NCI-H1694 treated with DMSO at 0.1 percent for 48 hours (cell line): ENCODE results near the gene IGF2BP3.

ENCODE experiments used
- DNase-seq: peaks from one replicate; lab custom pipeline; 2025; lab: John Stamatoyannopoulos, UW

IGF2BP3 gene

DNA sequence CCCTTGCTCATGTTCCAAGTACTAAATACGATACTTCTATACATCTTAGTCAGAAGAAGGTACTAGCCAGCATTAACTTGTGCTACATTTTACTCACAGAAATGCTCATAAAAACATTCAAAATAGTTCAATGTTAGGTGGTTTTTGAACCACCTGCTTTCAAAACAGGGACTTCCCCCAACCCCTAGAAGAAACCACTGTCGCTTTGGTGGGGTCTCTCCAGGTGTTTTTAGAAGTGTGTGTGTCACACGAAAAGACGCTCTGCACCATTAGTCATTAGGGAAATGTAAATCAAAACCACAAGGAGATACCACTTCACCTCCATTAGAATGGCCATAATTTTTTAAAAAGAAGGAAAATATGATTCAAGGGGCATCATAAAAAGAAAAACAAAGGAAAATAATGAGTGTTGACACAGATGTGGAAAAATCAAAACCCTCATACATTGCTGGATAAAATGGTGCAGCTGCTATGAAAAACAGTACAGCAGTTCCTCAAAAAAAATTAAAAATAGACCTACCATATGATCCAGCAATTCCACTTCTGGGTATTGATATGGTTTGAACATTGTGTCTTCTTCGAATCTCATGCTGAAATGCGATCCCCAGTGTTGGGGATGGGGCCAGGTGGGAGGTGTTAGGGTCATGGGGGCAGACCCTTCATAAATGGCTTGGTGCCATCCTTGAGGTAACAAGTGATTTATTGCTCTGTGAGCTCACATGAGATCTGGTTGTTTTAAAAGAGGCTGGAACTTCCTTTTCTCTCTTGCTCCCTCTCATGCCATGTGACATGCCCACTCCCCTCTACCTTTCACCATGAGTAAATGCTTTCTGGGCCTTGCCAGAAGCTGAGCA is 96.9 kb downstream of the IGF2BP3 start:
- no peak for DNase-seq

DNA sequence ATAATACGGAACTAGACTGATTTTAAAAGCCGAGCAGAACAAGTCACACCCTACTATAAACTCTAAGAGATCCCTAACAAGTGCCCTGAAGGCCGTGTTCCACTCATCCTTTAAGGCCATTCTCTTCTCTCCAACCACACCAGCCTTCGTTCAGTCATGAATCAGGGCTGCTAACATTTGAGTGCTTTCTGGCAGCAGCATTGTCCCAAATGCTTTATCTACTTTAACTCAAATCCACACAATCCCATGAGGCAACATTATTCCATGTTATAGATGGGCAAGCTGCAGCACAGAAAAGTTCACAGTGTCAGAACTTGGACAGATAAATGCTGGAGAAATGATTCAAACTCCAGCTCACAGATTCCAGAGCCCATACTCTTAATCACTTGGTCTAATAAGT is 97.7 kb downstream of the IGF2BP3 start:
- no peak for DNase-seq

DNA sequence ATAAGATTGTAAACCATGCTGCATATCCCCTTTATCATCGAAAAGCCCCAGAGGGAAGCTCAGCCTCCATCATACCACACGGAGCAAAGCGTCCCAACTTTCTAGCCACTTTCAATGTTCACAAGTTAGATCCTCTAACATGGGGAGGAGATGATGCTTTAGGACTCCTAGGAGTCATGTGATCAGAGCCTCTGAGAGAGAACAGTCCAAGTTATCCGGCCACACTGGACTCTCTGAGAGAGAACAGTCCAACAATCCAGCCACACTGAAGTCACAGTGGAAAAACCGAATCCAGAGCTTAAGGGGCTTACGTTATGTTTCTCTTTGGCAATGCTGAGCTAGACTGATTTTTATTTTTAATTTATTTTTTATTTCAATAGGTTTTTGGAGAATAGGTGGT is 98.6 kb downstream of the IGF2BP3 start:
- DNase-seq = no peak

DNA sequence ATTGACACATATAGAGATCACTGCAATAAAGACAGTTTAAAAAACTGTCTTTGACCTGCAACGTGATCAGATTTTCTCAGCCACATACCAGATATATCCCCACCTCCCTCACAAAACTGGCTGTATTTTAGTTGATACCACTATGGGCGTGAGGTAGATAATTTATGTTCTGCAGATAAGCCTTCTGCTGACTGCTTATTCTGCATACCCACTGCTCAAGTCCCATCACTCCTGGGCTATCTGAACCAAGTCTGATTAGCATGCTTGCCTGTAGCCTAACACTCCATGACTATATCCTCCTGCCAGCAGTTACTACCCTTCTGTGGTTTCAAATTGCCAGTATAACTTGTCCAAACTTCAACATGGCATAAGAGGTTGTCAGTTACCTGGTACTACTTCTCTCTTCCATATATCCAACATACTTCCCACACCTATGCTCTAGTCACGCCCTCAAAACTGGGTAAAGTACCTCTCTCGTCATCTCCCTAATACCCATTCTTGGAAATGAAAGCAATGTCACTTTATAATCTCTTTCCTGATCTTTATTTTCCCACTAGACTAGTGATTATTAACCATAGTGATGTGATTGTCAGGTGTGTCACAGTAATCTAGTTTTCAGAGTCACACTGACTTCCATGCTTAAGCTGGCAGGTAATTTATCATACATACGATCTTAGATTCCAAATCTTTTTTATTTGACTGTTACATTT is 100.4 kb downstream of the IGF2BP3 start:
- DNase-seq = no peak

DNA sequence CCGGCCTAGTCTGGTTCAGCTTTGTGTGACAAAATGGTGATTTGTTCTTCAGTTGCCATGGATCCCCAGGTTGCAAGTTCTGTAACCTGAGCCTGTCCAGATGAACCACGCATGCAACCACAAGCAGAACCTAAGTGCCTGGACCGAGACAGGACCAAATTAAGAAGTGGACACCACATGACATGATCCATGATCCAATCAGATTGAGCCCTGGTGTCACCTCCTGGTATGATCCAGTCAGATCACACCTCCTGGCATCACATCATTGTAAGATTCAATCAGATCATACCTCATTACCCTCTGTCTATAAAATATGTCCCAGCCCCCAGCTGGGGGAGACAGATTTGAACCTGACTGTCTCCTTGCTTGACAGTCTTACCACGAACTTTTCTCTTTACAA is 101.2 kb downstream of the IGF2BP3 start:
- no peak for DNase-seq

DNA sequence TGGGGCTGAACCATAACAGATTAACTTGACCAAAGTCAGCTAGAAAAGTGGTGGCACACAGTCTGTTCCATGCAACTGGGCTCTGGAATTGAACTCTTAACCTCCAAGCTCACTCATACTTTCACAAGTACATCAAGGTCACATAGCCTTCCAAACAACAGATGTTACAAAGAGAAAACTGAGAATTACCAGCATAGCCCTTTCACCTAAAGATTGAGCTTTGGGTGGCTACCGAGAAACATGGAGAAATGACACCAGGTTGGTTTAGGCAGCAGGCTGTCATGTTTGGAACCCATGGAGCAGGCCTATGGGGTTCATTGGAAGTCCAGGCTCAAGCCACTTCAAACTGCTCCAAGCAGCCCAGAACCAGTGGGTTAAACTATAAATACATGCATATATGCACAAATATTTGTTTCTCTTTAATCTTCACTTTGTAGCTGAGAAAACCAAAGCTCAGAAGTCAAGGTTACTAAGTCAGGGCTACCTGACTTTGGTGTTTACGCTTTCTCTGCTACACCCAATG is 112.1 kb downstream of the IGF2BP3 start:
- DNase-seq = no peak

DNA sequence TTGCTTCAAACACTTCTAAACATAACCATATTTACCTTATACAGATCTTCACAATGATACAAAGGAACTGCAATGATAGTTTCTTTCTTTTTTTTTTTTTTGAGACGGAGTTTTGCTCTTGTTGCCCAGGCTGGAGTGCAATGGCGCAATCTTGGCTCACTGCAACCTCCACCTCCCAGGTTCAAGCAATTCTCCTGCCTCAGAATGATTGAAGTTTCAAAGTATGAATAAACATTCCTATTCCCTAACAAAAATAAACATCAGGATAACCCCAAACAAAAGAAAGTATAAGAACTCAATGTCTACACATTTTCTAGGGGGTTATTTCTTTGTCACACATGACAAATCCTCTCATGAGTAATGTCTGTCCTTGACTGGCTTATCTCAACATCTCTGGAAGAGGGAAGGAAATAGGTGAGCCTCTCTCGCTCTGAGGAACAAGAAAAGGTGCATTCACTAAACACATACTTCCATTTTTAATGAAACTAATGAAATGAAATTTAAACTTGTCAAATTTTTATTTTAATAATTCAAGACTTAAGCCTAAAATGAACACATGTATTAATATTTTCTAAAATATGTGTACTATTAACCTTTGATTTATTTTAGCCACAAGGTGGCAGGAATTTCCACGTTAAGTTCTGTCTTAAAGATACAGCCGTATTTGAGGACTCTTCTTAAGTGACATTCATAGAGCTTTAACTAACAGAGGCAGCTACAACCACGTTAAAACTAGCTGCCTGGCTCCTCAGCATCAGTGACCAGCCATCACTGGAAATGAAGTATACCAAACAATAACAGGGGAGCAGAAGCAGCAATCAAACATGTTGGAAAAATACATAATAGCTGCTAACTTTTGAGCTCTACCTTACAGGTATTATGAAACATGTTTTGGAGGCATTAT is 112.8 kb downstream of the IGF2BP3 start:
- DNase-seq = peak; percentile 49

DNA sequence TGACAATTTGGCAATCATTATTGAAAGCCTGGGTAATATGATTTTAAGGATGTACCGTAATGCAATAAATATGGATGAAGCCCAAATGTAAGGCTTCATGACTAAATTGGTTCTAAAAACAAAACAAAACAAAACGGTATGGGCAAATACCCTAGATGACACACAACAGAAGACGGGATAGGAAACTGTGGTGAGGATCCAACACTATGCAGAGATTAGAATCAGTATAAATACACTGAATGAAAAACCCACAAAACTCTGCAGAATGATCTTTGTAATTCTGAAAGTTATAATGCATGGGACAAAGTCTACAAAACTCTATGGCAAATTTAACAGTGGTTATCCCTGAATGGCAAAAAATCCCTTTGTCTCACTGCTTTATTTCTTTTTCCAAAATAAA is 113.6 kb downstream of the IGF2BP3 start:
- no peak for DNase-seq

DNA sequence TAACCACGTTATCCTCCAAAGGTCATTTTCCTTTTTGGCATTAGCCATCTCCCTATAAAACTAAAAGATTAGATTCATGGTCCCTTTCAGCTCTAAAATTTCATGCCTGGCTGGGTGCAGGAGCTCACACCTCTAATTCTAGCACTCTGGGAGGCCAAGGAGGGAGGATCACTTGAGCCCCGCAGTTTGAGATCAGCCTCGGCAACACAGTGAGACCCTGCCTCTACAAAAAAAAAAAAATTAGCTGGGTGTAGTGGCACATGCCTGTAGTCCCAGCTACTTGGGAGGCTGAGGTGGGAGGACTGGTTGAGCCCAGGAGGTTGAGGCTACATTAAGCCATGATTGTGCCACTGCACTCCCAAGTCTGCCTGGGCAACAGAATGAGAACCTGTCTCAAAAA is 114.1 kb downstream of the IGF2BP3 start:
- no peak for DNase-seq

DNA sequence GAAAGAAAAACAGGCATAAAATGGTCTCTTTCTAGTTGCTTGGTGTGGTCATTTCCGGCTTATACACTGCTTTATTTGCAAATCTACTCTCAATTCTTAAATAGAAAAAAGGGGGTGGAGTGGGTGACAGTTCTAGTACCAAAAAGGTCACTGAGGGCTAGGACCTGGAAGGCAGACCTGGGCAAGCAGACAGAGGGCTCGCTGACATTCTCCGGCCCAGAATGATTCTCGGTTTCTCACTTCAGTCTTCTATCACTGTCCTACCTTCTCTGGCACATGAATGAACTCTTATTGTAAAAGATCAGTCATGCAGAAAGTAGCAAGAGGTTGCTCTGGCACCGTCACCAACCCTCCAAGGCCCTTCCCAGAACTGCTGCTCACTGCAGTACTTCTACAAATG is 117.1 kb downstream of the IGF2BP3 start:
- no peak for DNase-seq

DNA sequence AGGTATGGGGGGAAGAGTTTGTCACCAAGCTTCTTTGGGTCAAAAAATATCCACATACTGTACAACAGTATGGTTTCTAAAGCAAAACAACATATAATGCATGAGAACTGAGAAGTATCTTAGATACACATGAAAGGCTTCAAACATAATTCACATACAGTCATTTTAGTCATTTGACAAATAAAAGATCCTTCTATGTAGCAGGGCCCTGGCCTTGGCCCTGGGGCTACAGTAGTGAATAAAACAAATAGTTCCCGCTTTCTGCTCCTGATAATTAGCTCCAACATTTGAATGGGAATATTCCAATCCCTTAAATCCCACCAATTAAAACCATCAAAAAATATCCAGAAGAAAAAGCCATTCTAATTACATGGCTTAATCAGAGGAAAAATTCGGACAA is 119.8 kb downstream of the IGF2BP3 start:
- no peak for DNase-seq

DNA sequence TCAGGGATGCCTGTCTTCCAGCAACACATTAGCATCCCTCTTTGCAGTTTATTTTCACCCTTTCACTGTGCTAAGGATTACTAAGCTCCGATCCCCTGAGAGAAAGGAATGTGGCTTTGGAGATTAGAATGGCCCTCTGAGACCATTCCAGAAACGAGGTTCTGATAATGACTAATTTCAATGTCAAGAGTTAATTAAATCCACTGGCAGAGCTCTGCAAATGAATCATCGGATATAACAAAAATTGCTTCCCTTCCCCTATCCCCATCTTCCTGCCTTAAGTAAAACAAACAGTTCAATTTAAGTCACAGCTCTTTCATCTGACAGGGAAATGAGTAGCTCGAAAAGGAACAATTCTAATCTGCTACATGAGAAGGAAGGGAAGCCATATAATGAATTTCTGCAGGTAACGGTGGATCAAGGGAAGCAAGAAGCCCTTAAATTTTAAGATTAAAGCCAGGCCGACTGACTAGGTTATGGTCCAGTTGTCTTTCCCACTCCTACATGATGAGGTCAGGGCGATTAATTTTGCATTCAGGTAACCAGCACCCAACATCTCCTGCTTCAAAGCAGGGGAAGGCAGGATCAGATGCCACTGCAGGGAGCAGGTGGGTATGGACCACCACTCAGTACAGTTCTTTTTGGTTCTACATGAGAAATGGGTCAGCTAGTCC is 120.7 kb downstream of the IGF2BP3 start:
- DNase-seq = no peak

DNA sequence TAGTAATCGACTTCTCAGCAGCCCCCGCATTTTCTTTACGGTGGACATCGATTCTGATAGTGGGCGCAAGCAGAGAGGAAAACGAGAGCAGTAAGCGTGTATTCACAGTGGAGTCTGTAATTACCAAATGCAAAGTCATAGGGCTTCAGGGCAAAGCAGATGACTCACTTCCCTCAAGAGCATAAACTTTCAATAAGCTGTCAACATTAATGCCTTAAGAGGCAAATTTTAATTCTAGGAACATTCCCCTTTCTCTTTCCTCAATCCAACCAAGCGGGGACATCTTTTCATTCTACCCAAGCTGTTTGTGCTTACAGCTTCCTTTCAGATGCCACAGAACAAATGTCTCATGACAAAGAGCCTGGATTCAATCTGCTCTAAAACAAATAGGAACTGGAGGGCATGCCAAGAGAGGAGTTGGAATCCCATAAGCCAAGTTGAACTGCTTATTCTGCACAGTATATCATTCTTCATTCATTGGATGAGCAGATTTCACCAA is 122.6 kb downstream of the IGF2BP3 start:
- no peak for DNase-seq

DNA sequence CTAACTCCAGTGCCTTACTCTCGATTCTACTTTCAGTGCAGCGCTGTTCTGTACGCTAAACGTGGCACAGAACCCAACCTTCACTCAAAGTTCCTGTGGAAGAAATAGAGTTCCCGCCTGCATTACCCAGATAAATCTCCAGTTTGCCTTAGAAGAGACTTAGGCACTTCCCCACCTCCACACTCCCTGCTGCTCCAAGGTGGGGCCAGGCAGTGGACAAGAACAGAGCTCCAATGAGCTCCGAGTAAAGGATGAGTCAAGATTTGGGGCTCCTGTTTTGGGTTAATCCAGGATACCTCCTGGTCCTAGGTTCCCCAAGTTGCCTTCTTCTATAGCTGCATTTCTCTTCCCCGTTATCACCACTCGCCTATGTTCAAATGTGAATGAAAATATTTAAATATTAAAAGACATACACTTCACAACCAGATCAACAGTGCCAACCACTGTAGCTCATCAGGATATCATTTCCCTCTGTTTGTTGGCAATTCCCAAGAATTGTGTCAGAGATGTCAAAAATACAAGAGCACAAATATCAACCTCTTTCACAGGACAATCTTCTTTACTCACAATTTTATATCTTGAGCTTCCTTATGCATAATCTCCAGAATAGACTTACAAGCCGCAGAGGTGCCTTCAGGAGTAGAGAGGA is 123.1 kb downstream of the IGF2BP3 start:
- DNase-seq = no peak

DNA sequence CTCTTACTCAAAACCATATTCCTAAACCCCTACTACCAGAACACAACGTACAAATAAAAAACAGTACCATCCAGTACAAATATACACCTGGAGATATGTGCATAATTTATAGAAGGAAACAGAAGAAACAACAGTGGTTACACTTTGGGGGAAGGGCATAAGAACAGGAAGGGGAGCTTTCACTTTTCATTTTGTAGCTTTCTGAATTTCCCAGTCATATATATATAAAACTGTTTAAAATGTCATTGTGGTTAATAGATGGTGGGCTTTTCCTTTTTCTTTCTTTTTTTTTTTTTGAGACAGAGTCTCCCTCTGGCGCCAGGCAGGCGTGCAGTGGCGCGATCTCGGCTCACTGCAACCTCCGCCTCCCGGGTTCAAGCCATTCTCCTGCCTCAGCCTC is 124.0 kb downstream of the IGF2BP3 start:
- no peak for DNase-seq

DNA sequence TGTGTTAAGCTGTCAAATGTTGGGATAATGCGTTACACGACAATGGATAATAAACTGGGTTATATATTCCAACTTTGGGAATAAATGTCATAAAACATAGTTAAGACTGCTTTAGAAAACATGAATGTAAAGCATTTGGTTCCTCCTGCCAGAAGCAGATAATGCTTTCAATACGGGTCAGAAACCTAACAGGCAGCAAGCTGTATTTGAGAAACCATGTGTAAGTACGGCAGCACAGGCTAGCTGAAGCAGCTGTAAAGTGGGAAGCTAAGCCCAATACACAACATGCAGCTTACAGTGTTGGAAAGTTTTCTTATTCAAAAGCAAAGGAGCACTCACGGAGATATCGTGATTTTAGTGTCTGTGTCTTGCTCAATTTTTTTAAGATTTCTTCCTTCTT is 124.7 kb downstream of the IGF2BP3 start:
- DNase-seq = no peak

DNA sequence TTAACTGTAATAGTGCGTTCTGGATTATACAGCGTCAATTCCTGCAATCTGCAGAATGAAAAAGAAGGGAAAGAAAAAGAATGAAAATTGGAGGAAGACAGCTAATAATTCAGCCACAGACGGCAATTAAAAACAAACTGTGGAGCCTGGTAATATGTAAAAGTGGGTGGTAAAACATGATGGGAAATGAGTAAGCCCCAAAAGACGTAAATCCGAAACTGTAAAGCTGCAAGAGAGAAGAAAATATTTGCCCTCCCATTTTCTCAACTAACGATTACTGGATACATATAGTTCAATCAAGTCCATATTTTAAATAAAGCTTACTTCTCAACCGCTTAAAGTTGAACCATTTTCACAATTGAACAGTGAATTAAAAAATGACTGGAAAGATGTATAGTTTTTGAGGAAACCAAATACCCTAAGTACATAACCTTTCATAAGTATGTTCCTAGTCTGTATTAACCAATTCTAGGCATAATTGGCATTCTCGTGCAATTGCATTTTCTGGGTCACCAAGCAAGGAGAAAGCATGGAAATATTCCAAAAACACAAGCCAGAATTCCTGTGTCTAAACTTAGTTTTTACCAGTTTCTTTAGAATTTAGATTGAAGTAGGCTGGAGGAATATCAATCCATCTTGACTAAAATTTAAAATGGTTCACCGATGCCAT is 126.3 kb downstream of the IGF2BP3 start:
- DNase-seq = no peak

DNA sequence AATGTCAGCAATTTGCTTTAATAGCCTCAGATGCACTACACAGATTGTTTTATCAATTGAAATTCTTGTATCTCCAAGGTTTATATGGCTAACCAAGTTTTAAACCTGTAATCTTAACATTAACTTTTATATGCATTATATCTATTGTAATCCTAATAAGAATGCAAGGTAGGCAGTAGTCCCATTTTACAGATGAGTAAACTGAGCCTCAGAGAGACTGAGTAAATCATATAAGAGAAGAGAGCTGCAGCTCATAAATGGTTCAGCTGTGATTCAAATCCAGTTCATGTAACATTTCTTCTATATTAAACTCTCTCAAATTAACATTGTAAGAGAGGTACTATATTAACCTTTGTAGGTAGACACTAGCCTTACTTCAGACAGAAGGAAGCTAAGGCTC is 127.2 kb downstream of the IGF2BP3 start:
- no peak for DNase-seq

DNA sequence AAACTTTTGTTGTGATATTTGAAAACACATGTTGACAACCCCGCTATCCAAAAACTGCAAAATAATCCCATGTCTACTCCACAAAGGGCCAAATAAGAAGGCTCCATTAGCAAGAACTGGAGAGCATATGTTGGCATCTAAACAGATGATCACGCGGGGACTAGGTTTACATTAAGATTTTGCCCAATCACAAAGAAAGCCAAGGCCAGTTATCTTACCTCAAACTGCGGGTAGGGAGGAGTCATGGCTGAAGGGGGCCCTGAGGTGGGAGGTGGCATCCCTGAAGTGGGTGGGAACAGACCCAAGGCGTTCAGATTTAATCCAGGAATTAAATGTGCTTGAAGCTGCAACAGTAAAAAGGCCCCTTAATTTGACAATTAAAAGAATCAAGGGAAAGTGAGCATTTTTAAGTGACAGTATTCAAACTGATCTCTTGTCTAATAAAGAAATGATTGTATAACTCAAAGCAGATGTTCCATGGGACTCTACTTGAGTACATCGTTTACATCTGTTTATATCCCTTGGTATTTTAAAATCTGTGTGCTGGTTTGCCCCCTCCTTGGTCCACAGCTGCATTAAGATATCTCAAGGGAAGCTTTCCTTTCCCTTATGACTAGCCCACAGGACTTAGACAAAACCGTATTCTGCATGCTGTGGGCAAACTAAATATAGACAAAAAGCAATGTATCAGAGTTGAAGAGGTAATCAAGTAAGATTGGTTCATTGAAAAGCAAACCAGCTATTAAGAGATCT is 128.3 kb downstream of the IGF2BP3 start:
- DNase-seq = no peak

DNA sequence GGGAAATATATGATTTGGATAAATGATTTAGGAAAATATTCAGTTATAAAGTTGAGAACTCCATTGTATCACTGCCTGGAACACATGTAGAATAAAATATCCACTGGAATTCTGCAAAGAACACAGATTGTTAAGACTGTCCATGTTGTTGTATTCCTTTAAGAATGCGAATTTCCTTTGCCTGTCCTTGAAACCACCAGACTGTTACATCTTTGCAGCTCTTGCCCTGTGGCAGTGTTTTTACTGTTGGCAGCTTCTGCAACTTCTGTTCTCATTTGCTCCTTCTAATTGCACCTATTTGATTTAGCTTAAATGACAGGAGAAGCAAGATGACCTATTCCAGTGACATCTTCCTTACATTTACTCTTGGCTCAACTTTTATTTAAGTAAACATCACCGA is 131.4 kb downstream of the IGF2BP3 start:
- no peak for DNase-seq
